B cell (primary cell): Measurements from ENCODE around the gene UBAC2. TPM values are rescaled to one million over a fixed set of nuclear protein-coding genes. Genes with fewer than 3 reads are reported as not detected.
A peak's percentile ranks its signal among the peaks of the same experiment; 100 is the strongest.

Experiments used
- ATAC-seq: fragments of 200-7000 bp; cut with Tn5 transposase; one replicate; pipeline ENCODE4 v1.10.0; 2021; ENCODE audit warnings: low read depth, mild to moderate bottlenecking, moderate number of reproducible peaks, moderate library complexity
- CTCF ChIA-PET: fragments of 350-600 bp; sonication (Branson Sonifier 250); formaldehyde crosslinking; loops from one replicate; lab custom pipeline; 2021; ENCODE audit warnings: antibody characterized with exemption, inconsistent platforms; lab: Charles Lee
- POLR2A ChIA-PET: fragments of 350-600 bp; sonication (Branson Sonifier 250); formaldehyde crosslinking; loops from one replicate; lab custom pipeline; 2021; ENCODE audit warnings: antibody characterized with exemption; lab: Charles Lee
- DNase-seq: peaks from one replicate; pipeline ENCODE4 v3.0.0; 2013
- H2AFZ ChIP-seq: 2 replicates; pipeline ENCODE4 v1.6.1; 2012; ENCODE audit warnings: mild to moderate bottlenecking, low read depth, low read length; ENCODE audit not compliant: insufficient read depth, poor library complexity, severe bottlenecking
- H3K27ac ChIP-seq, 2 donors: 1 replicate in 1 of 2; 2 replicates in 1 of 2; pipeline ENCODE4 v1.5.1; 2012 to 2013; ENCODE audit warnings: low read length in 2 of 2, mild to moderate bottlenecking in 2 of 2, moderate library complexity in 1 of 2
- H3K27me3 ChIP-seq, 4 experiments: fragments of 200-600 bp in 1 of 4; sonication (generic) in 1 of 4; replicated peaks in 1 of 4; 1 replicate in 2 of 4; 2 replicates in 2 of 4; pipeline versions ENCODE4 v1.6.1 to v1.7.0; 2013 to 2016; ENCODE audit warnings: low read length in 3 of 4, mild to moderate bottlenecking in 2 of 4, mixed read lengths in 1 of 4, moderate library complexity in 1 of 4; ENCODE audit not compliant: insufficient read depth in 4 of 4, control insufficient read depth in 3 of 4; ENCODE audit errors: control extremely low read depth in 1 of 4
- H3K36me3 ChIP-seq, 2 experiments: replicated peaks in 1 of 2; 1 replicate in 1 of 2; 2 replicates in 1 of 2; pipeline versions ENCODE4 v1.6.1 to v1.7.1; 2013; ENCODE audit warnings: low read length in 1 of 2; ENCODE audit not compliant: insufficient read depth in 2 of 2, control insufficient read depth in 1 of 2; ENCODE audit errors: control extremely low read depth in 1 of 2, extremely low read depth in 1 of 2
- H3K4me1 ChIP-seq, 2 donors: fragments of 200-600 bp in 1 of 2; sonication (generic) in 1 of 2; 1 replicate in 1 of 2; 2 replicates in 1 of 2; pipeline versions ENCODE4 v1.5.1 to v1.6.1; 2013 to 2017; ENCODE audit warnings: low read length in 2 of 2; ENCODE audit not compliant: control insufficient read depth in 2 of 2, insufficient read depth in 2 of 2
- H3K4me2 ChIP-seq: replicated peaks from 2 replicates; pipeline ENCODE3; 2012; ENCODE audit warnings: mild to moderate bottlenecking, low read depth, low read length; ENCODE audit not compliant: poor library complexity, severe bottlenecking
- H3K4me3 ChIP-seq, 5 experiments: fragments of 200-600 bp in 1 of 5; sonication (generic) in 1 of 5; 1 replicate in 3 of 5; 2 replicates in 2 of 5; pipeline versions ENCODE4 v1.5.1 to v1.7.0; 2011 to 2016; ENCODE audit warnings: low read length in 4 of 5, mild to moderate bottlenecking in 4 of 5, low read depth in 2 of 5, control low read depth in 1 of 5, moderate library complexity in 1 of 5; ENCODE audit not compliant: insufficient read depth in 1 of 5; ENCODE audit errors: control extremely low read depth in 1 of 5, extremely low read depth in 1 of 5
- H3K79me2 ChIP-seq: fragments of 200-600 bp; sonication (generic); one replicate; pipeline ENCODE4 v1.6.0; 2016; ENCODE audit warnings: low read length; ENCODE audit not compliant: control insufficient read depth, insufficient read depth
- H3K9ac ChIP-seq: fragments of 200-600 bp; sonication (generic); 2 replicates; pipeline ENCODE4 v1.6.1; 2017; ENCODE audit warnings: mild to moderate bottlenecking, low read length, moderate library complexity
- H3K9me3 ChIP-seq, 3 donors: one replicate each; pipeline versions ENCODE4 v1.6.1 to v1.7.1; 2013; ENCODE audit warnings: low read length in 2 of 3; ENCODE audit not compliant: control insufficient read depth in 2 of 3, insufficient read depth in 1 of 3; ENCODE audit errors: control extremely low read depth in 1 of 3
- H4K20me1 ChIP-seq: 2 replicates; pipeline ENCODE4 v1.6.0; 2012; ENCODE audit warnings: mild to moderate bottlenecking, low read length; ENCODE audit not compliant: insufficient read depth, control insufficient read depth, poor library complexity, severe bottlenecking
- H3K27ac Mint-ChIP-seq: one replicate; pipeline ENCODE4 v1.8.0; 2021; ENCODE audit warnings: mixed read lengths
- H3K27me3 Mint-ChIP-seq: one replicate; pipeline ENCODE4 v1.8.0; 2021; ENCODE audit warnings: mixed read lengths
- H3K4me1 Mint-ChIP-seq: one replicate; pipeline ENCODE4 v1.8.0; 2021; ENCODE audit warnings: mixed read lengths
- H3K4me3 Mint-ChIP-seq: one replicate; pipeline ENCODE4 v1.8.0; 2021; ENCODE audit warnings: mixed read lengths
- H3K9me3 Mint-ChIP-seq: one replicate; pipeline ENCODE4 v1.8.0; 2022; ENCODE audit warnings: mixed read lengths; ENCODE audit not compliant: insufficient read depth
- EZH2 ChIP-seq: IDR thresholded peaks from 2 replicates; pipeline ENCODE4 v1.6.1; 2012; ENCODE audit warnings: borderline replicate concordance, low read depth, mild to moderate bottlenecking, moderate library complexity, low read length; ENCODE audit not compliant: insufficient read depth, poor library complexity, severe bottlenecking
- WGBS: methylation state at CpG from one replicate; pipeline ENCODE4 v1.1.5; 2013; ENCODE audit warnings: missing lambda C conversion rate; ENCODE audit not compliant: insufficient coverage; 5-methylcytosine and 5-hydroxymethylcytosine counted together
- intact Hi-C: fragments of 100-400 bp; cut with micrococcal nuclease; formaldehyde crosslinking; loops from one replicate; pipeline ENCODE4 v1.10.0; 2022
- polyA plus RNA-seq: library from polyadenylated mRNA; depleted of rRNA; stranded (reverse); fragments of >200 nt; gene quantifications from 2 replicates; pipeline ENCODE4 v1.2.3, GENCODE V29; 2012
- total RNA-seq, 2 donors: library from RNA; stranded (reverse); fragments of 120-200 nt in 1 of 2; gene quantifications; 1 replicate in 1 of 2; 2 replicates in 1 of 2; pipeline versions ENCODE4 v1.2.3 to v1.2.4, GENCODE V29; 2013 to 2022
- TF ChIP-seq, protein P1 (sequence below): fragments of 200-600 bp; IDR thresholded peaks from one replicate; pipeline ENCODE4 v1.8.0; 2022; ENCODE audit warnings: antibody characterized with exemption, mild to moderate bottlenecking

Gene UBAC2
- total and polyA plus RNA-seq, 2 donors (not counting 1 experiment from before 2014, with no cell fraction given): 56.3 to 60.8 TPM

DNA sequence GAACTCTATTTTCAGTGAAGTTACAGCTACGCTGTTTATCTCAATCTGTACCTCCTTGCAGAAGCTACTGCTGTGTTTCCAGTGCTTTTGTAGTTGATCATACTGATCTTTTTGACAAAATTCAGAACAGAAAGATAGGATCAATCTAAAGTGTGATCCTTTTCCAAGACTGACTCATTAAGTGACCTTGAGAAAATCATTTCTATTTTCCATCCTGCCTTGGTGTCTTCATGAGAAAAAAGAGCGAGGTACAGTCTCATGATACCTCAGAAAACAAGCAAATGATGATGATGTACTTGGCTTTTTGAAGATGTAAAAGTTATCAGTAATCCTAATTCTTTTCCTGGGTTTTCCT lies 152.6 kb downstream of the UBAC2 start:
- no peaks in the 10 kb centered on the region for H3K9me3 ChIP-seq
- ATAC-seq (no peak), DNase-seq (no peak)
- H3K4me1 ChIP-seq: peaks cover 47 to 67% of the 10 kb centered on the region in 2 donors
- H3K27ac ChIP-seq: peak overlapping the region in 1 of 2 donors; percentile 95
- H3K79me2 ChIP-seq: peaks cover 27% of the 10 kb centered on the region
- H3K9ac ChIP-seq: no peak overlapping the region
- peaks cover 0 to 39% of the 10 kb centered on the region in 2 experiments for H3K36me3 ChIP-seq
- Mint-ChIP-seq H3K4me1 (peaks cover 87% of the 10 kb centered on the region), H3K27me3 (no peaks in the 10 kb centered on the region), H3K27ac (peak overlapping the region; percentile 98), H3K4me3 (no peak overlapping the region), H3K9me3 (no peaks in the 10 kb centered on the region)
- TF ChIP-seq, protein P1, sequence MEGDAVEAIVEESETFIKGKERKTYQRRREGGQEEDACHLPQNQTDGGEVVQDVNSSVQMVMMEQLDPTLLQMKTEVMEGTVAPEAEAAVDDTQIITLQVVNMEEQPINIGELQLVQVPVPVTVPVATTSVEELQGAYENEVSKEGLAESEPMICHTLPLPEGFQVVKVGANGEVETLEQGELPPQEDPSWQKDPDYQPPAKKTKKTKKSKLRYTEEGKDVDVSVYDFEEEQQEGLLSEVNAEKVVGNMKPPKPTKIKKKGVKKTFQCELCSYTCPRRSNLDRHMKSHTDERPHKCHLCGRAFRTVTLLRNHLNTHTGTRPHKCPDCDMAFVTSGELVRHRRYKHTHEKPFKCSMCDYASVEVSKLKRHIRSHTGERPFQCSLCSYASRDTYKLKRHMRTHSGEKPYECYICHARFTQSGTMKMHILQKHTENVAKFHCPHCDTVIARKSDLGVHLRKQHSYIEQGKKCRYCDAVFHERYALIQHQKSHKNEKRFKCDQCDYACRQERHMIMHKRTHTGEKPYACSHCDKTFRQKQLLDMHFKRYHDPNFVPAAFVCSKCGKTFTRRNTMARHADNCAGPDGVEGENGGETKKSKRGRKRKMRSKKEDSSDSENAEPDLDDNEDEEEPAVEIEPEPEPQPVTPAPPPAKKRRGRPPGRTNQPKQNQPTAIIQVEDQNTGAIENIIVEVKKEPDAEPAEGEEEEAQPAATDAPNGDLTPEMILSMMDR: no peak
- TF ChIP-seq EZH2: no peak
- ChIA-PET POLR2A (interaction anchor here (2.7 kb wide), 1 partner anchor 23 kb away, joined by 28 read pairs; no protein-coding TSS in a partner anchor), CTCF (interaction anchor here (1.2 to 3.9 kb wide), 7 partner anchors 23 to 177 kb away, joined by 3 to 24 read pairs (median 14); partner anchors contain the start of gene GPR183)
- H2AFZ ChIP-seq: no peak overlapping the region
- intact Hi-C loops: loop anchor here (5.0 kb wide), 1 partner anchor 34 kb away; no protein-coding TSS in a partner anchor
- H3K4me3 ChIP-seq: no peak overlapping the region
- H4K20me1 ChIP-seq: no peaks in the 10 kb centered on the region
- no CpG with 5 or more reads among the region's 2 CpGs for WGBS
- H3K27me3 ChIP-seq: no peaks in the 10 kb centered on the region
- no peak overlapping the region for H3K4me2 ChIP-seq

- Histone ChIP-seq H3K4me3 (no peak overlapping the region), H3K36me3 (peaks cover 0 to 35% of the 10 kb centered on the region in 2 experiments), H3K9me3 (no peaks in the 10 kb centered on the region), H3K9ac (no peak overlapping the region), H3K4me1 (peaks cover 49 to 67% of the 10 kb centered on the region in 2 donors), H4K20me1 (no peaks in the 10 kb centered on the region), H3K27ac (peak overlapping the region; percentile 95 to 97), H3K27me3 (no peaks in the 10 kb centered on the region), H3K79me2 (peaks cover 30% of the 10 kb centered on the region), H2AFZ (no peak overlapping the region), H3K4me2 (peak overlapping the region; percentile 73)
- ATAC-seq (no peak), DNase-seq (no peak)
- H3K4me3 Mint-ChIP-seq: peak overlapping the region; percentile 88
- ChIA-PET CTCF (interaction anchor here (0.9 to 3.9 kb wide), 7 partner anchors 12 to 84 kb away, joined by 3 to 24 read pairs (median 6); no protein-coding TSS in a partner anchor), POLR2A (interaction anchor here (0.8 to 2.7 kb wide), 2 partner anchors 22 to 47 kb away, joined by 4 to 28 read pairs; partner anchors contain the start of gene GPR183)
- H3K4me1 Mint-ChIP-seq: peaks cover 89% of the 10 kb centered on the region
- no peak for TF ChIP-seq EZH2
- TF ChIP-seq, protein P1: no peak
- WGBS: 77% methylated on average over 7 of the region's 8 CpGs
- peak overlapping the region; percentile 98 for H3K27ac Mint-ChIP-seq
- no peaks in the 10 kb centered on the region for H3K9me3 Mint-ChIP-seq
- H3K27me3 Mint-ChIP-seq: no peaks in the 10 kb centered on the region
- intact Hi-C loops: loop anchor here (5.0 kb wide), 1 partner anchor 33 kb away; no protein-coding TSS in a partner anchor
Observed at GRCh38 chr13:99353836-99354235, 153.2 kb downstream of the UBAC2 start.
